GM19324 (cell line): Measurements from ENCODE around the gene AGAP1.
"Not testable (repeated sequence)": the region's sequence is repeated elsewhere in the genome, so short reads cannot be mapped to it uniquely, and the experiment has no call there.

Experiments
- ATAC-seq: cut with Tn5 transposase; IDR thresholded peaks from one replicate; pipeline ENCODE4 v1.9.1; 2021; ENCODE audit warnings: mild to moderate bottlenecking, moderate library complexity; ENCODE audit not compliant: unreplicated experiment, low FRiP score

The AGAP1 gene

GRCh38 chr2:236088368-236089057, 594.7 kb downstream of the AGAP1 start:
- no peak for ATAC-seq

GRCh38 chr2:236089271-236090026, 595.6 kb downstream of the AGAP1 start:
- no peak for ATAC-seq

- ATAC-seq: no peak
Measured at GRCh38 chr2:236090027-236090382, 596.2 kb downstream of the AGAP1 start.

GRCh38 chr2:236090826-236091225, 597.0 kb downstream of the AGAP1 start:
- ATAC-seq: not testable (repeated sequence)

- no peak for ATAC-seq
Measured at GRCh38 chr2:236092714-236093113, 598.9 kb downstream of the AGAP1 start.

- ATAC-seq: no peak
Measured at GRCh38 chr2:236093134-236093533, 599.3 kb downstream of the AGAP1 start.

GRCh38 chr2:236095504-236095903, 601.7 kb downstream of the AGAP1 start:
- ATAC-seq: no peak

- ATAC-seq: no peak
Measured at GRCh38 chr2:236101311-236101950, 607.6 kb downstream of the AGAP1 start.

- no peak for ATAC-seq
Measured at GRCh38 chr2:236102971-236103370, 609.1 kb downstream of the AGAP1 start.

GRCh38 chr2:236103981-236104380, 610.1 kb downstream of the AGAP1 start:
- ATAC-seq: no peak

GRCh38 chr2:236105955-236106607, 612.2 kb downstream of the AGAP1 start:
- ATAC-seq: no peak

GRCh38 chr2:236106761-236107160, 612.9 kb downstream of the AGAP1 start:
- ATAC-seq: no peak

- ATAC-seq: no peak
Measured at GRCh38 chr2:236107536-236107935, 613.7 kb downstream of the AGAP1 start.

GRCh38 chr2:236107942-236108625, 614.2 kb downstream of the AGAP1 start:
- no peak for ATAC-seq

GRCh38 chr2:236109061-236109460, 615.2 kb downstream of the AGAP1 start:
- no peak for ATAC-seq

- no peak for ATAC-seq
Measured at GRCh38 chr2:236109473-236109872, 615.6 kb downstream of the AGAP1 start.

- no peak for ATAC-seq
Measured at GRCh38 chr2:236112466-236112865, 618.6 kb downstream of the AGAP1 start.

- no peak for ATAC-seq
Measured at GRCh38 chr2:236113425-236113824, 619.6 kb downstream of the AGAP1 start.

GRCh38 chr2:236113948-236114347, 620.1 kb downstream of the AGAP1 start:
- ATAC-seq: no peak

GRCh38 chr2:236114959-236115358, 621.1 kb downstream of the AGAP1 start:
- ATAC-seq: no peak

- no peak for ATAC-seq
Measured at GRCh38 chr2:236117401-236117800, 623.6 kb downstream of the AGAP1 start.
